MM.1S (cell line): ENCODE data around the gene CLK1.

Experiments
- DNase-seq: peaks from one replicate; pipeline ENCODE4 v3.0.0-alpha.2; 2015
- H2AFZ ChIP-seq: fragments of 300-600 bp; sonication (generic); 2 replicates; pipeline ENCODE4 v1.6.0; 2016; ENCODE audit warnings: antibody characterized with exemption, low read length
- H3F3A ChIP-seq: fragments of 300-600 bp; sonication (generic); 2 replicates; pipeline ENCODE4 v1.6.1; 2016; ENCODE audit warnings: mild to moderate bottlenecking, antibody characterized with exemption, low read length, moderate library complexity, mixed read lengths; ENCODE audit not compliant: insufficient read depth
- H3K27ac ChIP-seq: fragments of 300-600 bp; sonication (generic); 2 replicates; pipeline ENCODE4 v1.5.1; 2016; ENCODE audit warnings: mild to moderate bottlenecking, low read length
- H3K27me3 ChIP-seq: fragments of 300-600 bp; sonication (generic); replicated peaks from 2 replicates; pipeline ENCODE4 v1.6.0; 2016; ENCODE audit warnings: low read length; ENCODE audit not compliant: insufficient read depth
- H3K36me3 ChIP-seq: fragments of 300-600 bp; sonication (generic); replicated peaks from 2 replicates; pipeline ENCODE4 v1.6.1; 2016; ENCODE audit warnings: mild to moderate bottlenecking, low read length, mixed read lengths; ENCODE audit not compliant: insufficient read depth
- H3K4me1 ChIP-seq: fragments of 300-600 bp; sonication (generic); 2 replicates; pipeline ENCODE4 v1.6.1; 2016; ENCODE audit warnings: low read length, mixed read lengths
- H3K4me2 ChIP-seq: fragments of 300-600 bp; sonication (generic); 2 replicates; pipeline ENCODE4 v1.6.0; 2016; ENCODE audit warnings: low read depth, low read length
- H3K4me3 ChIP-seq: fragments of 300-600 bp; sonication (generic); 2 replicates; pipeline ENCODE4 v1.5.1; 2016; ENCODE audit warnings: low read length, mixed read lengths
- H3K79me2 ChIP-seq: fragments of 300-600 bp; sonication (generic); 2 replicates; pipeline ENCODE4 v1.6.1; 2016; ENCODE audit warnings: mixed run types, low read length, mixed read lengths
- H3K9ac ChIP-seq: fragments of 300-600 bp; sonication (generic); 2 replicates; pipeline ENCODE4 v1.6.1; 2016; ENCODE audit warnings: low read length, mixed read lengths
- H3K9me2 ChIP-seq: fragments of 300-600 bp; sonication (generic); replicated peaks from 2 replicates; pipeline ENCODE4 v1.6.1; 2016; ENCODE audit warnings: mild to moderate bottlenecking, low read length, mixed read lengths; ENCODE audit not compliant: insufficient read depth
- H3K9me3 ChIP-seq: fragments of 300-600 bp; sonication (generic); replicated peaks from 2 replicates; pipeline ENCODE4 v1.6.1; 2016; ENCODE audit warnings: mild to moderate bottlenecking, low read length, mixed read lengths; ENCODE audit not compliant: insufficient read depth
- H4K20me1 ChIP-seq: fragments of 300-600 bp; sonication (generic); 2 replicates; pipeline ENCODE4 v1.6.1; 2016; ENCODE audit warnings: mild to moderate bottlenecking, low read length, moderate library complexity, mixed read lengths; ENCODE audit not compliant: insufficient read depth
- CTCF ChIP-seq: fragments of 300-600 bp; sonication (generic); IDR thresholded peaks from 2 replicates; pipeline ENCODE4 v1.5.1; 2016; ENCODE audit warnings: antibody characterized with exemption, low read length, mixed read lengths
- EZH2 ChIP-seq: fragments of 300-600 bp; sonication (generic); optimal IDR thresholded peaks from 2 replicates; pipeline ENCODE3; 2017; ENCODE audit warnings: low read depth, mild to moderate bottlenecking, antibody characterized with exemption, low read length, mixed read lengths
- EZH2phosphoT487 ChIP-seq: fragments of 300-600 bp; sonication (generic); IDR thresholded peaks from 2 replicates; pipeline ENCODE4 v1.6.1; 2018; ENCODE audit warnings: antibody characterized with exemption, low read length

Gene CLK1

GRCh38 chr2:200810998-200811332 is 53.5 kb downstream of the CLK1 start:
- no peaks in the 10 kb centered on the region for H3K9me2 ChIP-seq
- no peaks in the 10 kb centered on the region for H3K9me3 ChIP-seq
- DNase-seq = no peak
- TF ChIP-seq EZH2 = no peak
- no peak for TF ChIP-seq EZH2phosphoT487
- no peak for TF ChIP-seq CTCF
- H3K4me2 ChIP-seq = peak overlapping the region; percentile 77
- peak overlapping the region; percentile 96 for H3K4me3 ChIP-seq
- H3F3A ChIP-seq = peaks cover 24% of the 10 kb centered on the region
- H3K4me1 ChIP-seq = peaks cover 25% of the 10 kb centered on the region
- H4K20me1 ChIP-seq = peaks cover 8% of the 10 kb centered on the region; the same call in 1 of the 2 replicates
- no peak overlapping the region for H3K27ac ChIP-seq
- peaks cover 11% of the 10 kb centered on the region; the same call in 1 of the 2 replicates for H3K36me3 ChIP-seq
- H3K9ac ChIP-seq = peak overlapping the region; percentile 98; the same call in 1 of the 2 replicates
- H3K27me3 ChIP-seq = no peaks in the 10 kb centered on the region
- peaks cover 42% of the 10 kb centered on the region for H3K79me2 ChIP-seq
- H2AFZ ChIP-seq = peak overlapping the region; percentile 82

GRCh38 chr2:200810252-200810997 is 54.0 kb downstream of the CLK1 start:
- H3K36me3 ChIP-seq = peaks cover 6% of the 10 kb centered on the region; the same call in 1 of the 2 replicates
- peaks cover 25% of the 10 kb centered on the region for H3K4me1 ChIP-seq
- no peak for DNase-seq
- no peak for TF ChIP-seq EZH2phosphoT487
- TF ChIP-seq CTCF = no peak
- TF ChIP-seq EZH2 = no peak
- no peaks in the 10 kb centered on the region for H3K9me3 ChIP-seq
- H3K4me3 ChIP-seq = peak overlapping the region; percentile 96
- H3K27me3 ChIP-seq = no peaks in the 10 kb centered on the region
- H3K9ac ChIP-seq = peak overlapping the region; percentile 98; the same call in 1 of the 2 replicates
- peaks cover 8% of the 10 kb centered on the region; the same call in 1 of the 2 replicates for H4K20me1 ChIP-seq
- H3K79me2 ChIP-seq = peaks cover 37% of the 10 kb centered on the region
- H3K9me2 ChIP-seq = no peaks in the 10 kb centered on the region
- H2AFZ ChIP-seq = peak overlapping the region; percentile 82
- H3K27ac ChIP-seq = no peak overlapping the region
- peaks cover 24% of the 10 kb centered on the region for H3F3A ChIP-seq
- peak overlapping the region; percentile 77 for H3K4me2 ChIP-seq

- Histone ChIP-seq H3K9ac (no peak overlapping the region), H4K20me1 (peaks cover 8% of the 10 kb centered on the region; the same call in 1 of the 2 replicates), H3K36me3 (no peaks in the 10 kb centered on the region), H3K4me2 (no peak overlapping the region), H3K79me2 (peaks cover 30% of the 10 kb centered on the region), H3F3A (peaks cover 23% of the 10 kb centered on the region), H3K4me3 (no peak overlapping the region), H3K27ac (no peak overlapping the region), H3K27me3 (no peaks in the 10 kb centered on the region), H2AFZ (no peak overlapping the region), H3K4me1 (peaks cover 20% of the 10 kb centered on the region), H3K9me3 (no peaks in the 10 kb centered on the region), H3K9me2 (no peaks in the 10 kb centered on the region)
- no peak for TF ChIP-seq CTCF
- TF ChIP-seq EZH2 = no peak
- TF ChIP-seq EZH2phosphoT487 = no peak
- DNase-seq = no peak
Measured at GRCh38 chr2:200809506-200810251, 54.8 kb downstream of the CLK1 start.
